Esophagus muscularis mucosa (tissue), 4 donors: Measurements from ENCODE around the gene PCNX4. TPM values are rescaled to one million over a fixed set of nuclear protein-coding genes. Genes with fewer than 3 reads are reported as not detected.

Experiments used
- DNase-seq: peaks from one replicate; pipeline ENCODE4 v3.0.0-alpha.2; 2017; ENCODE audit errors: extremely low spot score
- H3K27ac ChIP-seq, 4 donors: fragments of 200-600 bp; sonication (generic); replicated peaks in 1 of 4; 1 replicate in 3 of 4; 2 replicates in 1 of 4; pipeline ENCODE4 v1.5.1; 2016 to 2019; ENCODE audit warnings: mild to moderate bottlenecking in 1 of 4
- H3K27me3 ChIP-seq, 4 donors: fragments of 200-600 bp; sonication (generic); one replicate each; pipeline versions ENCODE4 v1.5.1 to v1.6.0; 2016 to 2019
- H3K36me3 ChIP-seq, 4 donors: fragments of 200-600 bp; sonication (generic); one replicate each; pipeline ENCODE4 v1.5.1; 2016 to 2019
- H3K4me1 ChIP-seq, 4 donors: fragments of 200-600 bp; sonication (generic); one replicate each; pipeline ENCODE4 v1.5.1; 2016 to 2019
- H3K4me3 ChIP-seq, 4 donors: fragments of 200-600 bp; sonication (generic); 1 replicate in 2 of 4; 2 replicates in 2 of 4; pipeline ENCODE4 v1.5.1; 2016 to 2019; ENCODE audit warnings: mild to moderate bottlenecking in 4 of 4, moderate library complexity in 1 of 4
- H3K9me3 ChIP-seq, 4 donors: fragments of 200-600 bp; sonication (generic); 1 replicate in 3 of 4; 2 replicates in 1 of 4; pipeline ENCODE4 v1.5.1; 2016 to 2019
- CTCF ChIP-seq, 3 experiments: fragments of 200-600 bp in 2 of 3; fragments of 450-650 bp in 1 of 3; sonication (generic) in 2 of 3; IDR thresholded peaks; one replicate each; pipeline ENCODE4 v1.5.1; 2017 to 2019; ENCODE audit warnings: antibody characterized with exemption in 3 of 3, mild to moderate bottlenecking in 2 of 3, moderate library complexity in 1 of 3
- EP300 ChIP-seq: sonication (generic); formaldehyde crosslinking; IDR thresholded peaks from one replicate; pipeline ENCODE4 v1.6.1; 2017; ENCODE audit warnings: antibody characterized with exemption
- POLR2A ChIP-seq: fragments of 450-650 bp; IDR thresholded peaks from one replicate; pipeline ENCODE4 v1.6.1; 2017; ENCODE audit warnings: antibody characterized with exemption, moderate library complexity, mild to moderate bottlenecking, low read depth
- POLR2AphosphoS5 ChIP-seq, 2 donors: sonication (generic); formaldehyde crosslinking; IDR thresholded peaks; one replicate each; pipeline ENCODE4 v1.6.1; 2017; ENCODE audit warnings: antibody characterized with exemption in 2 of 2
- WGBS: methylation state at CpG from one replicate; pipeline ENCODE4 v1.1.5; 2018; 5-methylcytosine and 5-hydroxymethylcytosine counted together
- intact Hi-C: fragments of 100-400 bp; cut with DNase I; formaldehyde crosslinking; loops from one replicate; pipeline ENCODE4 v1.15.1; 2023
- total RNA-seq, 4 donors: library from RNA; depleted of rRNA; stranded (reverse); fragments of >200 nt; gene quantifications; one replicate each; pipeline versions ENCODE4 v1.1.0 to v1.2.1, GENCODE V29; 2016

PCNX4 gene
- total RNA-seq, 4 donors from 2014 or later, result 18.7 to 34.5 (median 26.3) TPM

GRCh38 chr14:60215520-60216420, 124.0 kb downstream of the PCNX4 start:
- H3K27ac ChIP-seq, result peak overlapping the region; percentile 44 to 69 (median 64)
- no peak for TF ChIP-seq EP300
- TF ChIP-seq POLR2A, result no peak
- TF ChIP-seq CTCF (IDR thresholded peaks at IDR 0.05), result no peak
- TF ChIP-seq POLR2AphosphoS5 (IDR thresholded peaks at IDR 0.05), result no peak

GRCh38 chr14:60217713-60218112, 126.0 kb downstream of the PCNX4 start:
- no peak for TF ChIP-seq POLR2A
- TF ChIP-seq POLR2AphosphoS5 (IDR thresholded peaks at IDR 0.05), result no peak
- TF ChIP-seq EP300, result no peak
- intact Hi-C loops, result no loop called here
- Histone ChIP-seq H3K4me3 (no peak overlapping the region), H3K27ac (peak overlapping the region; percentile 44 to 69 (median 64)), H3K9me3 (no peaks in the 10 kb centered on the region), H3K27me3 (no peaks in the 10 kb centered on the region), H3K4me1 (peaks cover 9 to 48% (median 33%) of the 10 kb centered on the region in 4 donors), H3K36me3 (no peaks in the 10 kb centered on the region)
- DNase-seq, result no peak
- WGBS, result 45% methylated on average over 3 of the region's 3 CpGs

More at GRCh38 chr14:60215520-60216420, 124.0 kb downstream of the PCNX4 start:
- Histone ChIP-seq H3K9me3 (no peaks in the 10 kb centered on the region), H3K36me3 (no peaks in the 10 kb centered on the region), H3K4me1 (peaks cover 6 to 44% (median 32%) of the 10 kb centered on the region in 4 donors), H3K4me3 (no peak overlapping the region), H3K27me3 (no peaks in the 10 kb centered on the region)
- WGBS, result 40% methylated on average over 4 of the region's 4 CpGs
- no peak for DNase-seq
- intact Hi-C loops, result no loop called here

Other genes with a start within 250 kb of the PCNX4 start
- 10 to 100 TPM in 2 of 4 donors, 1 to 10 TPM in 2; 2.9 to 13.6 (median 9.2) TPM for gene RTN1, start 221.1 kb upstream of the PCNX4 start, total RNA-seq
- gene LRRC9, start 171.8 kb upstream of the PCNX4 start, total RNA-seq, result not detected
- gene DHRS7, start 73.5 kb downstream of the PCNX4 start, total RNA-seq, result 10 to 100 TPM; 46.1 to 70.5 (median 59.5) TPM
- 10 to 100 TPM; 40.4 to 60.2 (median 53.6) TPM for gene PPM1A, start 157.3 kb downstream of the PCNX4 start, total RNA-seq